ENCODE results near the gene GNAI2.

DNA sequence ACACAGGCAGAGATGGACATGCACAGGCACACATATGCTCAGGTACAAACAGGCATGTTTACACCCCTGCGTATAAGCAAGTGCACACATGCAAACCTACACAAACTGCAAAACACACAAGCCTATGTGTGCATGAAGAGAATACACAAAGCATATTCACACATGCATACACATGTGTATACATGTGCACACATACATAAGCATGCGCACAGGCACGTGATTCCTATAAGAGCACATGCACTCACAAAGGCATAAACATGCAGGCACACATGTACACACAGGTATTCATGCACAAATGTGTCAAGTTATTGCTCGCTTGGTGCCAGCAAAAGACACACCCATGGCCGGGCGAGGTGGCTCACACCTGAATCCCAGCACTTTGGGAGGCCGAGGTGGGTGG, 46.0 kb upstream of the GNAI2 start:
- TF ChIP-seq, protein P1, sequence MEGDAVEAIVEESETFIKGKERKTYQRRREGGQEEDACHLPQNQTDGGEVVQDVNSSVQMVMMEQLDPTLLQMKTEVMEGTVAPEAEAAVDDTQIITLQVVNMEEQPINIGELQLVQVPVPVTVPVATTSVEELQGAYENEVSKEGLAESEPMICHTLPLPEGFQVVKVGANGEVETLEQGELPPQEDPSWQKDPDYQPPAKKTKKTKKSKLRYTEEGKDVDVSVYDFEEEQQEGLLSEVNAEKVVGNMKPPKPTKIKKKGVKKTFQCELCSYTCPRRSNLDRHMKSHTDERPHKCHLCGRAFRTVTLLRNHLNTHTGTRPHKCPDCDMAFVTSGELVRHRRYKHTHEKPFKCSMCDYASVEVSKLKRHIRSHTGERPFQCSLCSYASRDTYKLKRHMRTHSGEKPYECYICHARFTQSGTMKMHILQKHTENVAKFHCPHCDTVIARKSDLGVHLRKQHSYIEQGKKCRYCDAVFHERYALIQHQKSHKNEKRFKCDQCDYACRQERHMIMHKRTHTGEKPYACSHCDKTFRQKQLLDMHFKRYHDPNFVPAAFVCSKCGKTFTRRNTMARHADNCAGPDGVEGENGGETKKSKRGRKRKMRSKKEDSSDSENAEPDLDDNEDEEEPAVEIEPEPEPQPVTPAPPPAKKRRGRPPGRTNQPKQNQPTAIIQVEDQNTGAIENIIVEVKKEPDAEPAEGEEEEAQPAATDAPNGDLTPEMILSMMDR (IDR thresholded peaks at IDR 0.05) = no peak
- TF ChIP-seq POLR2A (IDR thresholded peaks at IDR 0.05) = no peak
- no peak for TF ChIP-seq EP300 (IDR thresholded peaks at IDR 0.05; ENCODE audit: low read depth)
- no peak for TF ChIP-seq POLR2AphosphoS5 (IDR thresholded peaks at IDR 0.05)

Data from transverse colon (tissue), 4 donors.